Mesothelial cell of epicardium (in vitro differentiated cells): ENCODE data around the gene DOK6. TPM values are rescaled to one million over a fixed set of nuclear protein-coding genes. Genes with fewer than 3 reads are reported as not detected.

ENCODE experiments used
- DNase-seq, 2 experiments: peaks; one replicate each; pipeline ENCODE4 v3.0.0; 2021; ENCODE audit warnings: low spot score in 2 of 2; ENCODE audit not compliant: unreplicated experiment in 2 of 2
- H3K27ac Mint-ChIP-seq: 2 replicates; pipeline ENCODE4 v1.8.0; 2021; ENCODE audit warnings: mixed read lengths
- H3K27me3 Mint-ChIP-seq: 2 replicates; pipeline ENCODE4 v1.8.0; 2021; ENCODE audit warnings: low read depth, mixed read lengths
- H3K36me3 Mint-ChIP-seq: 2 replicates; pipeline ENCODE4 v1.8.0; 2021; ENCODE audit warnings: mixed read lengths
- H3K4me1 Mint-ChIP-seq: 2 replicates; pipeline ENCODE4 v1.8.0; 2021; ENCODE audit warnings: mixed read lengths
- H3K4me3 Mint-ChIP-seq: 2 replicates; pipeline ENCODE4 v1.8.0; 2021; ENCODE audit warnings: mild to moderate bottlenecking, moderate library complexity, mixed read lengths
- H3K9me3 Mint-ChIP-seq: 2 replicates; pipeline ENCODE4 v1.8.0; 2021; ENCODE audit warnings: mixed read lengths
- CTCF ChIP-seq: fragments of 200-600 bp; sonication (generic); IDR thresholded peaks from one replicate; pipeline ENCODE4 v1.5.0; 2021; ENCODE audit warnings: antibody characterized with exemption; ENCODE audit not compliant: unreplicated experiment
- total RNA-seq: library from RNA; stranded (reverse); gene quantifications from 3 replicates; pipeline ENCODE4 v1.2.1, GENCODE V29; 2021

The DOK6 gene
- total RNA-seq, 1 donor from 2014 or later = 4.9 TPM

GRCh38 chr18:69585696-69586095, 185.0 kb downstream of the DOK6 start:
- Mint-ChIP-seq H3K9me3 (peaks cover 8% of the 10 kb centered on the region), H3K4me1 (peaks cover 18% of the 10 kb centered on the region), H3K4me3 (no peak overlapping the region), H3K36me3 (no peaks in the 10 kb centered on the region), H3K27ac (no peak overlapping the region), H3K27me3 (no peaks in the 10 kb centered on the region)
- no peak for DNase-seq
- TF ChIP-seq CTCF = no peak

GRCh38 chr18:69586537-69586936, 185.8 kb downstream of the DOK6 start:
- no peaks in the 10 kb centered on the region for H3K27me3 Mint-ChIP-seq
- no peak overlapping the region for H3K27ac Mint-ChIP-seq
- H3K4me3 Mint-ChIP-seq = no peak overlapping the region
- H3K4me1 Mint-ChIP-seq = peaks cover 18% of the 10 kb centered on the region
- no peak for DNase-seq
- H3K36me3 Mint-ChIP-seq = no peaks in the 10 kb centered on the region
- no peak for TF ChIP-seq CTCF
- no peaks in the 10 kb centered on the region for H3K9me3 Mint-ChIP-seq

GRCh38 chr18:69588301-69588700, 187.6 kb downstream of the DOK6 start:
- no peak for DNase-seq
- no peak overlapping the region for H3K27ac Mint-ChIP-seq
- H3K4me3 Mint-ChIP-seq = no peak overlapping the region
- H3K36me3 Mint-ChIP-seq = no peaks in the 10 kb centered on the region
- peaks cover 18% of the 10 kb centered on the region for H3K4me1 Mint-ChIP-seq
- no peak for TF ChIP-seq CTCF
- H3K9me3 Mint-ChIP-seq = no peaks in the 10 kb centered on the region
- no peaks in the 10 kb centered on the region for H3K27me3 Mint-ChIP-seq

- H3K36me3 Mint-ChIP-seq = peaks cover 3% of the 10 kb centered on the region
- H3K27ac Mint-ChIP-seq = no peak overlapping the region
- peaks cover 5% of the 10 kb centered on the region for H3K9me3 Mint-ChIP-seq
- peaks cover 18% of the 10 kb centered on the region for H3K4me1 Mint-ChIP-seq
- TF ChIP-seq CTCF = no peak
- no peaks in the 10 kb centered on the region for H3K27me3 Mint-ChIP-seq
- H3K4me3 Mint-ChIP-seq = no peak overlapping the region
- no peak for DNase-seq
Observed at GRCh38 chr18:69590150-69590549, 189.5 kb downstream of the DOK6 start.

GRCh38 chr18:69596345-69596744, 195.7 kb downstream of the DOK6 start:
- no peaks in the 10 kb centered on the region for H3K4me1 Mint-ChIP-seq
- peaks cover 28% of the 10 kb centered on the region for H3K9me3 Mint-ChIP-seq
- peaks cover 5% of the 10 kb centered on the region for H3K36me3 Mint-ChIP-seq
- no peak for DNase-seq
- H3K4me3 Mint-ChIP-seq = no peak overlapping the region
- no peak for TF ChIP-seq CTCF
- no peak overlapping the region for H3K27ac Mint-ChIP-seq
- H3K27me3 Mint-ChIP-seq = no peaks in the 10 kb centered on the region

GRCh38 chr18:69597561-69597960, 196.9 kb downstream of the DOK6 start:
- DNase-seq = no peak
- peaks cover 28% of the 10 kb centered on the region for H3K9me3 Mint-ChIP-seq
- H3K27me3 Mint-ChIP-seq = no peaks in the 10 kb centered on the region
- H3K27ac Mint-ChIP-seq = no peak overlapping the region
- H3K4me3 Mint-ChIP-seq = no peak overlapping the region
- H3K4me1 Mint-ChIP-seq = no peaks in the 10 kb centered on the region
- H3K36me3 Mint-ChIP-seq = peaks cover 5% of the 10 kb centered on the region
- TF ChIP-seq CTCF = no peak
